Activated T-cell treated with anti-CD3 and anti-CD28 coated beads, Interleukin-2, amount 50 U/mL, for 4 hours (primary cell): ENCODE data around the gene ETS1. TPM values are rescaled to one million over a fixed set of nuclear protein-coding genes. Genes with fewer than 3 reads are reported as not detected.
"Not testable (repeated sequence)": the region's sequence is repeated elsewhere in the genome, so short reads cannot be mapped to it uniquely, and the experiment has no call there.

Source experiments
- ATAC-seq, 2 donors: fragments of 200-7000 bp; cut with Tn5 transposase; one replicate each; pipeline ENCODE4 v1.10.0; 2021
- DNase-seq: peaks from one replicate; pipeline ENCODE4 v3.0.0-alpha.2; 2020
- H3K27me3 Mint-ChIP-seq: one replicate; pipeline ENCODE4 v1.8.0; 2021; ENCODE audit warnings: low read depth, mixed read lengths
- H3K36me3 Mint-ChIP-seq: one replicate; pipeline ENCODE4 v1.8.0; 2022; ENCODE audit warnings: mixed read lengths; ENCODE audit not compliant: insufficient read depth
- H3K4me1 Mint-ChIP-seq: one replicate; pipeline ENCODE4 v1.8.0; 2021; ENCODE audit warnings: low read depth, mixed read lengths
- H3K4me3 Mint-ChIP-seq: one replicate; pipeline ENCODE4 v1.8.0; 2021; ENCODE audit warnings: mild to moderate bottlenecking, moderate library complexity, mixed read lengths
- H3K9me3 Mint-ChIP-seq: one replicate; pipeline ENCODE4 v1.8.0; 2021; ENCODE audit warnings: mixed read lengths
- total RNA-seq, 3 donors: library from RNA; stranded (reverse); gene quantifications; one replicate each; pipeline ENCODE4 v1.2.1, GENCODE V29; 2021

ETS1 gene
- total RNA-seq, 3 donors from 2014 or later, result 246 to 299 (median 258) TPM

DNA sequence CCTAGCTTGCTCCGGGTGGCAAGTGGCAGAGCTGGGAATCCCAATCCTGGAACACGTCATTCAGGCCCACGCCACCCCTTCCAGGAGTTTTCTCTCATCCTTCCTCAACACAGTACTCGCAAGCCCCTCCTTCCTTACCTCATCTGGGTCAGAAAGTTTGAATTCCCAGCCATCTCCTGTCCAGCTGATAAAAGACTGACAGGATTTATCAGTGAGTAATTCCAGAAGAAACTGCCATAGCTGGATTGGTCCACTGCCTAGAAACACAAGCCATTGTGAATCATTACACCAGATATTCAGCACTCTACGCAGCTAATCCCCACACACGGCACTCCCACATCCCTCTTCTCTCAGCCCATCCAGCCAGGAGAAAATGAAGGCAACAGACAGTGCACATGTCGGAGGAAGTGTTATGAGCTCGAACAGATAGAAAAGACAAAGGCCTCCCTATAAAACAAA lies 124.0 kb downstream of the ETS1 start:
- DNase-seq, result no peak
- H3K36me3 Mint-ChIP-seq, result peaks cover 80% of the 10 kb centered on the region

DNA sequence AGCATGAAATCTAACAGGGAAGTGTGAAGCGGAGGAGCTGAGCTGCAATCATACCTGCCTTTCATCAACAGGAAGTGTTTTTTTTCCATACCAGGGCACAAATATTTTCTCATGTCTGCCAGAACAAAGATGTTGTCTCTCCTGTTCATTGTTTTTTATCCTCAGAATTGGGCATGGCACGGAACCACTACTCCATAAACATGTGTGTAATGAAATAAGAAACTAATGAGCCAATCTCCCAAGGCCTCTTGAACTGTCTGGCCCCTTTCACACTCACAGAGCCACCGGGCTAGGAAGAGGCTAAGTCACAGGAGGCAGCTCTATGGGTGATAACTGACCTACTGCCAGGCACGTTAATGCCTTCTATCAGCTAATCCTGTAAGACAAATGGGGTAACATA lies 124.4 kb downstream of the ETS1 start:
- peak overlapping the region; percentile 3 for H3K4me3 Mint-ChIP-seq

More for the DNA sequence above, 124.0 kb downstream of the ETS1 start:
- H3K9me3 Mint-ChIP-seq, result no peaks in the 10 kb centered on the region
- no peaks in the 10 kb centered on the region for H3K27me3 Mint-ChIP-seq
- ATAC-seq, result no peak
- H3K4me1 Mint-ChIP-seq, result peaks cover 89% of the 10 kb centered on the region
- no peak overlapping the region for H3K4me3 Mint-ChIP-seq

DNA sequence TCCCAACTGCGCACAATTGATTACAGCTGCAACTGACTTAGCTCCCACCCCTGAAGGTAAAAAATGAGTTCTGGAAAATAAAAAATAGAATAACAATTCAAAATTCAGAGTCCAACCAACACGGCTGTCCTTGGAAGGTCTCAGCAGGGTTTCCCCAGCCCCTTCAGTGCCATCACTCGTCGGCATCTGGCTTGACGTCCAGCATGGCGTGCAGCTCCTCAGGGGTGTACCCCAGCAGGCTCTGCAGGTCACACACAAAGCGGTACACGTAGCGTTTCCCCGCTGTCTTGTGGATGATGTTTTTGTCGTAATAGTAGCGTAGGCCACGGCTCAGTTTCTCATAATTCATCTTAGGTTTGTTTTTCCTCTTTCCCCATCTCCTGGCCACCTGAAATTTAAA lies 125.2 kb downstream of the ETS1 start:
- no peaks in the 10 kb centered on the region for H3K27me3 Mint-ChIP-seq
- H3K4me1 Mint-ChIP-seq, result peaks cover 79% of the 10 kb centered on the region
- ATAC-seq (no peak), DNase-seq (no peak)
- no peaks in the 10 kb centered on the region for H3K9me3 Mint-ChIP-seq
- H3K4me3 Mint-ChIP-seq, result no peak overlapping the region
- peaks cover 82% of the 10 kb centered on the region for H3K36me3 Mint-ChIP-seq

More for the DNA sequence above, 124.4 kb downstream of the ETS1 start:
- Mint-ChIP-seq H3K4me1 (peaks cover 84% of the 10 kb centered on the region), H3K27me3 (no peaks in the 10 kb centered on the region), H3K36me3 (peaks cover 79% of the 10 kb centered on the region), H3K9me3 (no peaks in the 10 kb centered on the region)
- no peak for ATAC-seq
- DNase-seq, result no peak

DNA sequence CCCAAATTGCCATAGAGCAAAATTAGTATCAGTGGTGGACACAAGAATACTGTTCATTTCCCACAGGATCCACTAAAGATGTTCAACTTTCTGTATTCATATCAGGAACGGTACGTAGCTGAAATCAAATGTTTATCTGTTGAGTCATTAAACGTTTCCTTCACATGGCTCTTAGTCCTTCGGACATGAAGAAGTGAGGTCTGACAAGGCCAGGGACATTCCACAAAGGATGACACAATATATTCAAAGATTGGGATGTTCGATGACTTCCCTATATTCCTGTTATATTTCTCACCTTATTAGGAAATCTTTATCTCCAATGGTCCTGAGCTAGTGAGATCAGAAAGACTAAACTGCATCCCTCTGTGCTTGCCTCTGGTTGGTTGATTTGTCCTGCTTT lies 129.0 kb downstream of the ETS1 start:
- H3K27me3 Mint-ChIP-seq, result no peaks in the 10 kb centered on the region
- ATAC-seq (no peak), DNase-seq (no peak)
- H3K4me1 Mint-ChIP-seq, result peaks cover 72% of the 10 kb centered on the region
- H3K9me3 Mint-ChIP-seq, result no peaks in the 10 kb centered on the region
- peaks cover 78% of the 10 kb centered on the region for H3K36me3 Mint-ChIP-seq
- no peak overlapping the region for H3K4me3 Mint-ChIP-seq

DNA sequence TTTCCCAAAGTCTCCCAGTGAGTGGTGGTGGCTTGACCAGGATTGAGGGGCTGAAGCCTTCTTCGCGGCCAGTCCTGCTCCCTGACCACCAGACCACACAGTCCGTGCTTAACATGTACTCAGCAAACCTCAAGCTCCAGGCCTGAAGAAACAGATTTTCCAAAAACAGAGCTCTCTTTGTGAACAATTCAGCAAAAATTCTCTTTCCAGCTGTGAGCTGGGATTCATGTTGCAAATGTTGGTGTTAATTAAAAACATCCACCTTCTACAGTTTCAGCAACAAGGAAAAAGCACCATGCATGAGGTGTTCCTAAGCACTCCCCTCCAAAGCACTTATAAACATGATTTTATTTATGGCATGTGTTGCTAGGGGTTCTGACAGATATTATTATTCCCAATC lies 129.5 kb downstream of the ETS1 start:
- Mint-ChIP-seq H3K9me3 (no peaks in the 10 kb centered on the region), H3K4me3 (no peak overlapping the region), H3K27me3 (no peaks in the 10 kb centered on the region), H3K36me3 (peaks cover 74% of the 10 kb centered on the region), H3K4me1 (peaks cover 71% of the 10 kb centered on the region)
- no peak for DNase-seq
- ATAC-seq, result no peak

DNA sequence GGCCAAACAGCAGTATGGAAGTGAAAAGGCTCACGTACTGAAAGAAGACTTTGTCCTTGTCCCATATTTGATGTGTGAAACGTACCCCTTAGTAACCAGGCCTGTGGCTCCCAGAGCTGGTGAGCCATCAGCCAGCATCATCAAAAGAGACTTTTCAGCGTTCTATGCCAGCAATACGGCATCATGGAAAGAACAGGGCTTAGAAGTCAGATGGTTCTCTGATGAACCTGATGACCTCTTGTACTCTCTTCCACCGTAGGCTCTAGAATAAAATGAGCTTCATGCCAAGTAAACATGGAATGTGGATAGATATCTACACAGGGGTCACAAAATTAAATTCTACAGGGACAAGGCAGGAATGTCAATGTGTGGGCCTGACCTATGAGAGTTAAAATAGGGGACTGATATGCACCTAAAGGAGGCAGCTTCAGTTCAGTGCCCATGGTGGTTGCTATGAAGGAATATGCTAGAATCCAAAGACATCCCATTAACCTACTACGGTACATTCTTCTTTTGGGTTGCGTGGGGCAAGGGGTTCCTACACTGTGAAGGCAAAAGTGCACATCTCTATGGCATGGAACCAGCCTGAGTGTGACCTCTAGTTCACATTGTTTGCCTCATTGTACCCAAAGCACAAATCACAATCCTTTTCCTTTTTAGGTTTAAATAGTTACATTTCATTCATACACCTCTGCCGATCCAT lies 130.6 kb downstream of the ETS1 start:
- Mint-ChIP-seq H3K4me1 (peaks cover 69% of the 10 kb centered on the region), H3K9me3 (no peaks in the 10 kb centered on the region), H3K27me3 (no peaks in the 10 kb centered on the region), H3K4me3 (no peak overlapping the region), H3K36me3 (peaks cover 62% of the 10 kb centered on the region)
- no peak for DNase-seq
- no peak for ATAC-seq

DNA sequence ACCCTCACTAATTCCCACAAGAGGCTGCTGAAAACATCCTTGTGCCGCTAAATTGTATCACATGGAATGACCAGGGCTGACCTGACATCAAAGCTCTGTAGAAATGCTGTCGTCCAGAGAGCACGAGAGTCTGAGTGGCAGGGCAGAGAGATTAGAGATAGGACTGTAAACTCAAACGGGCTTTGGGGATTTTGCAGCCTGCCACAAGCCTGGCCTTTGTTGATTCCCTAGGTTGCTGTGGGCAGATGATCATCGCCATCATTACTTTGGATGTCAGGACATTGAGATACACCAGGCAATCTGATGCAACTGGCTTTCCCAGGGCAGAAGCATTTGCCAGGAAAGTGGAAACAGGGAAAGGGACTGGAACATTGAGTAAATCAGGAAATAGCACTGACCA lies 131.6 kb downstream of the ETS1 start:
- no peaks in the 10 kb centered on the region for H3K27me3 Mint-ChIP-seq
- no peak for ATAC-seq
- H3K36me3 Mint-ChIP-seq, result peaks cover 55% of the 10 kb centered on the region
- no peak overlapping the region for H3K4me3 Mint-ChIP-seq
- H3K4me1 Mint-ChIP-seq, result peaks cover 63% of the 10 kb centered on the region
- H3K9me3 Mint-ChIP-seq, result no peaks in the 10 kb centered on the region
- DNase-seq, result no peak

DNA sequence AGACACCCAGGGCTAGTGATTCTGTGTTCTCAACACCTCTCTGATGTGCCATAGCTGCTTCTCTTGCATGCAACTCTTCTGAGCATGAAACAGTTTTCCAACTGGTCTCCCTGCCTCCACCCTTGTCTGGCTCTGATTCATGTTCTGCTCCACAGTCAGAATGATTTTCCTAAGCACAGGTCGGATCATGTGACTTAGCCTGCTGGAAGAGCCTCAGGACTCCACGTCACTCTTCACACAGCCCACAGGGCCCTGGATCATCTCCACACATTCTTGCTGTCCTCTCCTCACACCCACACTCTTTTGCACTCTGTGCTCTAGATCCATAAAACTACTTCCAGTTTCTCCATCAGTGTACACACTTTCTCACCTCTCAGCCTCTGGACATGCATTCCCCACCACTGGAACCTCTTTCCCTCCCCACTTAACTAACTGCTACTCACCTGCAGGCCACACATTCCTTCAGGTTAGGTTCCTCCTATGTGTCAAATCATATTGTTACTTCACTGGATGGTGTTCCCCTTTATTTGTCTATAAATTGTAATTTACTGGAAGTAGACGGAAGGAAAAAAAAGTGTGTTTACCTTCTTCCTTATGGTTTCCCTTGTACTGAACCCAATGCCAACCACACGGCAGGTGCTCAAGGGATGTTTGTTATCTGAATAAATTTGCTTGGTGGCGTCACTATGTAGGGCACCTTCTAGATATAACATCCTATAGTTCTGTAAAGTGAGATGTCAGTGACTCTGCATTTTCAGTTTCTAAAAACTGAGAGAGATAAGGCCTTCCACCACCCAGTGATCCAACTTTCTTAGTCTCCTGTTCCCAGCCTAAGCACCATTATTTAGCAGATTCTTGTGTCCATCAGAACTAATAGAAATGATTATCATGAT lies 133.7 kb downstream of the ETS1 start:
- DNase-seq, result no peak
- Mint-ChIP-seq H3K4me3 (no peak overlapping the region), H3K36me3 (peaks cover 39% of the 10 kb centered on the region), H3K9me3 (no peaks in the 10 kb centered on the region), H3K4me1 (peaks cover 60% of the 10 kb centered on the region), H3K27me3 (no peaks in the 10 kb centered on the region)
- ATAC-seq, result peak in 1 of 2 donors; percentile 53

DNA sequence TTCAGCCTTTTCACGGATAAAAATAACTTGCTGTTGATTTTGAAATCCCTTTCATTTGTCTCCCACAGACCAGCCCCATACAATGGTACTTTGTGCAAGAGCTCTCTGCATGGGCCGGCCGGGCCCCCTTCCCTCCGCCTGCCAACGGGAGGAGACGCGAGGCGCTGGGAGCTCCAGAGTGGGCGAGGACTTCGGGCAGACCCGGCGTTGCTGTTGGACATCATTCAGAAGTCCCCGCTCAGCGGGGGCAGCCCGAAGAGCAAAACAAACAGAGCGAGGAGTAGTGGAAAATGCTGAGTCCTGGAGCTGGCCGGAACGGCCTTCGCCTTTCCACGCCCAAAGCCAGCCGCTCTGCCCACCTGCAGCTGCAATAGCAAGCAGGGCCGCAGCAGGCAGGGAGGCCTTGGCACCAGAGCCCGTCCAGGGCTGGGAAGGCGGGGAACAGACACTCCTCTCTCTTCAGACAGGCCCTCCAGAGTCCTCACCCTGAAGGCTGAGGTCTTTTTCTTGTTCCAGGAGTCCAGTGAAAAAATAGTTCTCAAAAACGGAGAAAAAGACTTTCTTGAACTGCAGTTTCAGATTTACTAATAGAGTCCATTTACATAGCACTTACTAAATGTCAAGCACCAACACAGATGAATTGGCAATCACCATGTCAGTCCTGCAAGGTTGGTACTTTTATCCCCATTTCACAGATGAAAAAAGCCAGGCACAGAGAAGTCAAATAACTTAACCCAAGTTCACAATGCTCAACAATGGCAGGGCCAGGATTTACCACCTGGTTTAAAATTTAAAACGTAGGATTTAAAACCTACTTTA lies 135.5 kb downstream of the ETS1 start:
- DNase-seq (no peak), ATAC-seq (no peak)
- H3K27me3 Mint-ChIP-seq, result no peaks in the 10 kb centered on the region
- H3K36me3 Mint-ChIP-seq, result peaks cover 25% of the 10 kb centered on the region
- peaks cover 66% of the 10 kb centered on the region for H3K4me1 Mint-ChIP-seq
- H3K9me3 Mint-ChIP-seq, result no peaks in the 10 kb centered on the region
- H3K4me3 Mint-ChIP-seq, result no peak overlapping the region

DNA sequence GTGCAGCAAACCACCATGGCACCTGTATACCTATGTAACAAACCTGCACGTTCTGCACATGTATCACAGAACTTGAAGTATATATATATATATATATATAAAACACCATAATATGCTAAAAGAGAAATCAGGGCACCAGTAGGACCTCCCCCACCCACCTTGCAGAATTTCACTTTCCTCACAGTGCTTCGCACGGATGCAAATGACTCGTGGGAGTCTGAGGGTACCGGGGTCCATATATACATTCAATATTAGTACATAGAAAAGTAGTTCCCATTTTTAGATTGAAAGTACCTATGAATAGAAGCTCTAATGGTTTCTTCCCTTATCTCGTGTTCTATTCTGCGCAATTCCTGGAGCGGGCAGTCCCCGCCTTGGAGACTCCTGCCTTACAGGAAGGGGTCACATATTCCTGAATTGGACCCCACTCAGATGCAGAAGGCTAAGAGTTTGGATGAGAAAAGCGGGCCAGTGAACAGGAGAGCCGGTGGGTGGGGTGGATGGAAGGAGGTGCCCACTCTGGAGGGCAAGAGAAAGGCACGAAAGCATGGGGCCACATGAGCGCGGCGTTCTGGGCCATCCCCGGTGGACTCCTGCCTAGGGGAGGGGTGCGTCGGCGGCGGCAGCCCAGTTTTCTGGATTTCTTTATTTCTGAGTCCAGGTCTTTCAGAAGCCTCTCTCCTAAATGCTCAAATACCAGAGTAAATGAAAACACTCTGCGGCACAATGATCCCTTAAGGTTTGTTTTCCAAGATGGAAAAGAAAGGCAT lies 136.3 kb downstream of the ETS1 start:
- no peak for ATAC-seq
- no peaks in the 10 kb centered on the region for H3K9me3 Mint-ChIP-seq
- H3K27me3 Mint-ChIP-seq, result no peaks in the 10 kb centered on the region
- no peak for DNase-seq
- H3K4me3 Mint-ChIP-seq, result peak overlapping the region; percentile 24
- peaks cover 21% of the 10 kb centered on the region for H3K36me3 Mint-ChIP-seq
- peaks cover 65% of the 10 kb centered on the region for H3K4me1 Mint-ChIP-seq

DNA sequence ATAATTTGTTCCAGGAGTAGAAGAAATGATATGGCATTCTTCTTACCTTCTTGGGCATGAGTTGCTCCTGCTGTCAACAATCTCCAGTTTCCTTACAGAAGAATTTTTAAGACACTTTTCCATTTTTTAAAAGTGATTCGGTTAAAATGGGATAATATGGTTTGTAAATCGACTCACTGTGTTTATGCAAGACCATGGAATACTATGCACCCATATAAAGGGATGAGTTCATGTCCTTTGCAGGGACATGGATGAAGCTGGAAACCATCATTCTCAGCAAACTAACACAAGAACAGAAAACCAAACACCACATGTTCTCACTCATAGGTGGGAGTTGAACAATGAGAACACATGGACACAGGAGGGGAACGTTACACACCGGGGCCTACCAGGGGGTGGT lies 136.9 kb downstream of the ETS1 start:
- not testable (repeated sequence) for H3K9me3 Mint-ChIP-seq, H3K4me3 Mint-ChIP-seq, ATAC-seq

DNA sequence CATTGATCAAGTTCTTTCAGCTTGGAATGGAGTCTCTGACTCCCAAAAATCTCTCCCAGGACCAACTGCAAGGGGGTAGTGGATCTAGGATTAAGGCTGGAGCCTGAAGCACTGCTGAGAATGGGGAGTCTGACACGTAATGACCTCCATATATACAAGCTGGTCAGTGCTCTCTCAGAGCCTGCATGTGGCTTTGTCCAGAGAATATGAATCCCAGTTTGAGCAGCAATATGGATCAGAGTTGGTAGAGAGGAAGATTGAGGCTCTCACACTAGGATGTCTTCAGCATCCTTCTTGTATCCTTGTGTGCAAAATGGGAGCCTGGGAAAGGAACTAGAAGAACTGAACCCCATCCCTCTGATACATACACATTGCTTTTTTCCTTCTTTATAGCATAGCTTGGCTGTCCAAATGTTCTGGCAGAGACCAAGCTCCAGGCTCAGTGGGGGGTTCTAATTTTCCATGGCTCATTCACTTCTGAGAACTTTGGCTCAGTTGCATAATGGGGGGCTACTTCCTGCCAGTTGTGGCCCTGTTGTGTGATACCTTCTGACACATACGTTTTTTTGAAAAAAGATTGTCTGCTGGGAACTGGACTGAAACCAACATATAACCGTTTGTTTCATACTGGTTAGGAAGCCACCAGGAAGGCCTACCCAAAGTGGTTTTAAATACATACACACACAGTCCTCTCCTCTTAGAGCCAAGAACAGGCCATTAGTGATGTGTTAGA lies 138.2 kb downstream of the ETS1 start:
- Mint-ChIP-seq H3K27me3 (no peaks in the 10 kb centered on the region), H3K4me1 (peaks cover 54% of the 10 kb centered on the region), H3K36me3 (peaks cover 10% of the 10 kb centered on the region), H3K9me3 (no peaks in the 10 kb centered on the region), H3K4me3 (no peak overlapping the region)
- DNase-seq (no peak), ATAC-seq (peak; percentile 32 to 33)

More for the DNA sequence above, 136.9 kb downstream of the ETS1 start:
- Mint-ChIP-seq H3K36me3 (peaks cover 16% of the 10 kb centered on the region), H3K4me1 (peaks cover 64% of the 10 kb centered on the region)
- not testable (repeated sequence) for DNase-seq, H3K27me3 Mint-ChIP-seq
